Osteocyte (in vitro differentiated cells): Measurements from ENCODE around the gene DTNB. TPM values are rescaled to one million over a fixed set of nuclear protein-coding genes. Genes with fewer than 3 reads are reported as not detected.

Experiments used
- DNase-seq: peaks from one replicate; pipeline ENCODE4 v3.0.0; 2021; ENCODE audit warnings: mixed read lengths; ENCODE audit not compliant: unreplicated experiment; ENCODE audit errors: extremely low spot score
- H3K27ac Mint-ChIP-seq: one replicate; pipeline ENCODE4 v1.8.0; 2021; ENCODE audit warnings: mild to moderate bottlenecking, mixed read lengths; ENCODE audit not compliant: unreplicated experiment
- H3K27me3 Mint-ChIP-seq: one replicate; pipeline ENCODE4 v1.8.0; 2021; ENCODE audit warnings: mixed read lengths; ENCODE audit not compliant: unreplicated experiment
- H3K36me3 Mint-ChIP-seq: one replicate; pipeline ENCODE4 v1.8.0; 2021; ENCODE audit warnings: mixed read lengths; ENCODE audit not compliant: unreplicated experiment
- H3K4me1 Mint-ChIP-seq: one replicate; pipeline ENCODE4 v1.8.0; 2021; ENCODE audit warnings: mixed read lengths; ENCODE audit not compliant: unreplicated experiment
- H3K4me3 Mint-ChIP-seq: one replicate; pipeline ENCODE4 v1.8.0; 2021; ENCODE audit warnings: mild to moderate bottlenecking, moderate library complexity, mixed read lengths; ENCODE audit not compliant: unreplicated experiment
- H3K9me3 Mint-ChIP-seq: one replicate; pipeline ENCODE4 v1.8.0; 2021; ENCODE audit warnings: mixed read lengths; ENCODE audit not compliant: unreplicated experiment
- CTCF ChIP-seq: fragments of 200-600 bp; sonication (generic); IDR thresholded peaks from 2 replicates; pipeline ENCODE4 v1.5.0; 2021; ENCODE audit warnings: antibody characterized with exemption, mild to moderate bottlenecking, moderate library complexity
- total RNA-seq: library from RNA; stranded (reverse); gene quantifications from 2 replicates; pipeline ENCODE4 v1.2.1, GENCODE V29; 2021

Gene DTNB
- total RNA-seq, 1 donor from 2014 or later = 20.9 TPM

- TF ChIP-seq CTCF = no peak
- Mint-ChIP-seq H3K27me3 (no peaks in the 10 kb centered on the region), H3K9me3 (no peaks in the 10 kb centered on the region), H3K4me3 (no peak overlapping the region), H3K27ac (no peak overlapping the region), H3K4me1 (peaks cover 12% of the 10 kb centered on the region), H3K36me3 (no peaks in the 10 kb centered on the region)
- DNase-seq = no peak
Observed at GRCh38 chr2:25367296-25367695, 306.1 kb downstream of the DTNB start.

GRCh38 chr2:25366629-25367028, 306.7 kb downstream of the DTNB start:
- no peak for DNase-seq
- Mint-ChIP-seq H3K27me3 (no peaks in the 10 kb centered on the region), H3K9me3 (no peaks in the 10 kb centered on the region), H3K36me3 (no peaks in the 10 kb centered on the region), H3K4me1 (peaks cover 15% of the 10 kb centered on the region), H3K27ac (no peak overlapping the region), H3K4me3 (no peak overlapping the region)
- no peak for TF ChIP-seq CTCF

- no peaks in the 10 kb centered on the region for H3K27me3 Mint-ChIP-seq
- no peak for DNase-seq
- TF ChIP-seq CTCF = no peak
- H3K27ac Mint-ChIP-seq = no peak overlapping the region
- H3K4me1 Mint-ChIP-seq = peaks cover 17% of the 10 kb centered on the region
- no peaks in the 10 kb centered on the region for H3K9me3 Mint-ChIP-seq
- no peak overlapping the region for H3K4me3 Mint-ChIP-seq
- H3K36me3 Mint-ChIP-seq = no peaks in the 10 kb centered on the region
Observed at GRCh38 chr2:25365241-25365640, 308.1 kb downstream of the DTNB start.

- no peak overlapping the region for H3K27ac Mint-ChIP-seq
- no peak overlapping the region for H3K4me3 Mint-ChIP-seq
- H3K9me3 Mint-ChIP-seq = no peaks in the 10 kb centered on the region
- no peaks in the 10 kb centered on the region for H3K27me3 Mint-ChIP-seq
- peaks cover 13% of the 10 kb centered on the region for H3K4me1 Mint-ChIP-seq
- no peak for TF ChIP-seq CTCF
- H3K36me3 Mint-ChIP-seq = no peaks in the 10 kb centered on the region
- no peak for DNase-seq
Observed at GRCh38 chr2:25363733-25364132, 309.6 kb downstream of the DTNB start.

- Mint-ChIP-seq H3K27me3 (no peaks in the 10 kb centered on the region), H3K36me3 (no peaks in the 10 kb centered on the region), H3K27ac (no peak overlapping the region), H3K9me3 (no peaks in the 10 kb centered on the region), H3K4me3 (peak overlapping the region; percentile 64), H3K4me1 (peaks cover 9% of the 10 kb centered on the region)
- no peak for DNase-seq
- TF ChIP-seq CTCF = no peak
Observed at GRCh38 chr2:25362434-25363145, 310.8 kb downstream of the DTNB start.
